T-cell (primary cell): ENCODE data around the gene LTF. TPM values are rescaled to one million over a fixed set of nuclear protein-coding genes. Genes with fewer than 3 reads are reported as not detected.

Source experiments
- ATAC-seq, 4 experiments: fragments of 200-7000 bp in 3 of 4; fragments of 150-1000 bp in 1 of 4; cut with Tn5 transposase; replicated peaks in 1 of 4; 1 replicate in 3 of 4; 2 replicates in 1 of 4; pipeline ENCODE4 v1.10.0; 2021; ENCODE audit warnings: moderate library complexity in 3 of 4, mild to moderate bottlenecking in 2 of 4, moderate number of reproducible peaks in 1 of 4
- CTCF ChIA-PET, 2 donors: fragments of 300-600 bp; sonication (Branson Sonifier 250); formaldehyde crosslinking; loops; one replicate each; lab custom pipeline; 2022; ENCODE audit warnings: antibody characterized with exemption in 2 of 2; lab: Charles Lee
- POLR2A ChIA-PET, 2 donors: fragments of 300-600 bp; sonication (Branson Sonifier 250); formaldehyde crosslinking; loops; one replicate each; lab custom pipeline; 2022; ENCODE audit warnings: antibody characterized with exemption in 2 of 2; lab: Charles Lee
- DNase-seq, 35 experiments: peaks; one replicate each; pipeline versions ENCODE4 v3.0.0 to v3.0.0-alpha.2; 2013 to 2023
- H3K27ac ChIP-seq: one replicate; pipeline ENCODE4 v1.5.1; 2013; ENCODE audit warnings: low read length
- H3K27me3 ChIP-seq, 2 experiments: replicated peaks in 1 of 2; 1 replicate in 1 of 2; 2 replicates in 1 of 2; pipeline versions ENCODE4 v1.6.1 to v1.7.0; 2013; ENCODE audit warnings: low read length in 1 of 2, mixed read lengths in 1 of 2; ENCODE audit not compliant: control insufficient read depth in 2 of 2, insufficient read depth in 2 of 2; ENCODE audit errors: extremely low read depth in 1 of 2
- H3K36me3 ChIP-seq, 2 donors: 1 replicate in 1 of 2; 2 replicates in 1 of 2; pipeline versions ENCODE4 v1.6.1 to v1.7.0; 2013; ENCODE audit warnings: low read length in 1 of 2; ENCODE audit not compliant: control insufficient read depth in 2 of 2, insufficient read depth in 1 of 2; ENCODE audit errors: extremely low read depth in 1 of 2
- H3K4me1 ChIP-seq, 2 experiments: 1 replicate in 1 of 2; 2 replicates in 1 of 2; pipeline versions ENCODE4 v1.6.1 to v1.7.0; 2013; ENCODE audit warnings: low read length in 2 of 2, mixed read lengths in 1 of 2; ENCODE audit not compliant: insufficient read depth in 2 of 2, control insufficient read depth in 1 of 2; ENCODE audit errors: extremely low read depth in 1 of 2
- H3K4me3 ChIP-seq, 2 donors: 1 replicate in 1 of 2; 2 replicates in 1 of 2; pipeline versions ENCODE4 v1.5.1 to v1.7.0; 2013; ENCODE audit warnings: mild to moderate bottlenecking in 2 of 2, low read length in 1 of 2, moderate library complexity in 1 of 2; ENCODE audit not compliant: control insufficient read depth in 1 of 2; ENCODE audit errors: extremely low read depth in 1 of 2
- H3K9me3 ChIP-seq: 2 replicates; pipeline ENCODE4 v1.7.0; 2013
- H3K27ac Mint-ChIP-seq, 2 donors: one replicate each; pipeline ENCODE4 v1.8.0; 2020 to 2021; ENCODE audit warnings: mild to moderate bottlenecking in 2 of 2, mixed read lengths in 2 of 2
- H3K27me3 Mint-ChIP-seq, 2 donors: one replicate each; pipeline ENCODE4 v1.8.0; 2021 to 2022; ENCODE audit warnings: mixed read lengths in 2 of 2
- H3K36me3 Mint-ChIP-seq: one replicate; pipeline ENCODE4 v1.8.0; 2021; ENCODE audit warnings: mixed read lengths
- H3K4me1 Mint-ChIP-seq, 3 donors: one replicate each; pipeline ENCODE4 v1.8.0; 2020 to 2022; ENCODE audit warnings: mixed read lengths in 3 of 3, mild to moderate bottlenecking in 1 of 3
- H3K4me3 Mint-ChIP-seq, 3 donors: one replicate each; pipeline ENCODE4 v1.8.0; 2020 to 2022; ENCODE audit warnings: mild to moderate bottlenecking in 3 of 3, mixed read lengths in 3 of 3, moderate library complexity in 3 of 3
- H3K9me3 Mint-ChIP-seq, 3 donors: one replicate each; pipeline ENCODE4 v1.8.0; 2020 to 2022; ENCODE audit warnings: mixed read lengths in 3 of 3
- WGBS: methylation state at CpG from one replicate; pipeline ENCODE4 v1.1.5; 2013; ENCODE audit warnings: missing lambda C conversion rate; ENCODE audit not compliant: insufficient coverage; 5-methylcytosine and 5-hydroxymethylcytosine counted together
- total RNA-seq, 35 experiments: library from RNA in 6 of 35; stranded (reverse) in 6 of 35; fragments of 120-200 nt in 1 of 35; gene quantifications; one replicate each; pipeline versions ENCODE4 v1.2.1 to v1.2.4 and lab custom pipeline; 2013 to 2026

LTF gene
- under 1 TPM in 1 of 5 donors, not detected in 4; 0.16 TPM for total RNA-seq
- 0.20 TPM for total RNA-seq (2013)
- total RNA-seq (lab: John Stamatoyannopoulos, UW) = 0 to 0.41 (median 0) reads per million in 29 experiments

DNA sequence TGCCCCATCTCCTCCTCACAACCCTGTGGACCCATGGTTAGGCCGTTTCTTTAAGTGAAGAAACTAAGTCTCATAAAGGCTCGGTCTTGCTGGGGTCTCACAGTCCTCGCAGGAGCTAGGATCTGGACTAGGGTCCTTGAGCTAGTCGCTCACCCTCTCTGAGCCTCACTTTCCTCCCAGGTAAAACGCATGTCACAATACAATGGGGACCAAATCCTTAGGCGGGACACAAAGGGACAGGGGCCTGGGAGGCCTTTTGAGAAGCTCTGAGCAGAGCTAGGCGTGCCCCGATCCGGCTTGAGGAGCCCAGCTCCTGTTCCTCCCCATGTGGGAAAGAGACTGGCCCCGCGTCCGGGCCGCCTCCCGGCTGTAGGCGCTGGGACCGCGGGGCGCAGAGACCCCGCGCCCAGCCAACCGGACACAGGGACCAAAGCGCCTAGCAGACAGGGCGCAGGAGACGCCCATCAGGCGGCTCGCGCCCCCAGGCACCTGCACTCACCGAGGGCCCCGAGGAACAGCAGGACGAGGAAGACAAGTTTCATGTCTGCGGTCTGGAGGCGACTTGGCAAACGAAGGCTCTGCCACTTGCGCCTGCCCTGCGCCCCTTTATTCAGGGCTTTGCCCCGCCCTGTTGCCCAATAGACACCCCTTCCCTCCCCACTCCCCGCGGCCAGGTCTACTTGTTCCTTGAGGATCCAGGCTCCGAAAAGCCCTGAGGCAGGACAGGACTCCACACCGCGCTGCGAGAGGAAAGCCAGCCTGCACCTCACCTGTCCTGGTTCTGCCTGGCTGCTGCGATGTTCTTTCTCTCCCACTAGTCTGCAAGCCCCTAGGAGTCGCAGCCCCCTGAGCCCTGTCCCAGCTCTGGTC, at the start of gene LTF:
LTF (minus strand) TSS at position 580 of the 870 bp plus-strand sequence; CDS start at position 542, 38 bp downstream.
- Mint-ChIP-seq H3K27ac (no peak within 1 kb of the TSS), H3K4me1 (peaks cover 0 to 2% (median 0%) of the 10 kb centered on the region in 3 donors), H3K4me3 (no peak within 1 kb of the TSS), H3K27me3 (peaks cover 52 to 59% of the 10 kb centered on the region in 2 donors), H3K36me3 (no peaks in the 10 kb centered on the region), H3K9me3 (peaks cover 0 to 6% (median 0%) of the 10 kb centered on the region in 3 donors)
- WGBS = 28% methylated on average over 44 of the region's 44 CpGs
- ChIA-PET POLR2A (interaction anchor here in 1 of 2 donors (0.7 kb wide), 1 partner anchor 19 kb away, joined by 6 read pairs; no protein-coding TSS in a partner anchor), CTCF (no interaction called here)
- H3K27ac ChIP-seq = no peak within 1 kb of the TSS
- H3K27me3 ChIP-seq = peaks cover 0 to 36% of the 10 kb centered on the region in 2 experiments
- peaks cover 2% of the 10 kb centered on the region for H3K9me3 ChIP-seq
- H3K4me3 ChIP-seq = no peak within 1 kb of the TSS
- DNase-seq (no peak), ATAC-seq (no peak)
- H3K36me3 ChIP-seq = no peaks in the 10 kb centered on the region
- peaks cover 0 to 5% of the 10 kb centered on the region in 2 experiments for H3K4me1 ChIP-seq

DNA sequence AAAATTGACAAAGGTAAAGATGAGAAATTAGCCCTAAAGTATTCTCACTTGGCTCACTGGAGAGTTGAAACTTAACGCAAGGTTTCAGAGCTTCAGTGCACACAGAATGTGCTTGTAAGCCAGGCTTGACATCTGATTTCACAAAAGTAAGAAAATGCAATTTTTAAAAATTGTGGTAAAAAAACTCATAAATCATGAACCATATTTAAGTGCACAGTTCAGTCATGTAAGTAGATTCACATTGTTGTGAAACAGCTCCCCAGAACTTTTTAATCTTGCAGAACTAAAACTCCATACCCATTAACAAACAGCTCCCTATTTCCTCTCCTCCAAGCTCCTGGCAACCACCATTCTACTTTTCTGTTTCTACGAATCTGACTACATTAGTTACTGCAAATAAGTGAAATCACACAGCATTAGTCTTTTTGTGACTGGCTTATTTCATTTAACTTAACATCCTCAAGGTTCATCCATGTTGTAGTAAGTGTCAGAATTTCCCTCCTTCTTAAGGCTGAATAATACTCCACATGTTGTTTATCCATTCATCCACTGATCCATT, 47.6 kb upstream of the LTF start:
- no peaks in the 10 kb centered on the region for H3K36me3 Mint-ChIP-seq
- Histone ChIP-seq H3K36me3 (no peaks in the 10 kb centered on the region), H3K9me3 (no peaks in the 10 kb centered on the region), H3K4me1 (no peaks in the 10 kb centered on the region), H3K27me3 (no peaks in the 10 kb centered on the region), H3K27ac (no peak overlapping the region), H3K4me3 (no peak overlapping the region)
- H3K9me3 Mint-ChIP-seq = no peaks in the 10 kb centered on the region
- no peak overlapping the region for H3K4me3 Mint-ChIP-seq
- peaks cover 0 to 5% of the 10 kb centered on the region in 2 donors for H3K27me3 Mint-ChIP-seq
- ChIA-PET POLR2A (no interaction called here), CTCF (interaction anchor here in 1 of 2 donors (0.6 kb wide), 1 partner anchor 133 kb away, joined by 3 read pairs; no protein-coding TSS in a partner anchor)
- ATAC-seq (no peak), DNase-seq (no peak)
- no CpG with 5 or more reads among the region's 2 CpGs for WGBS
- H3K4me1 Mint-ChIP-seq = peaks cover 0 to 4% (median 2%) of the 10 kb centered on the region in 3 donors
- H3K27ac Mint-ChIP-seq = no peak overlapping the region

DNA sequence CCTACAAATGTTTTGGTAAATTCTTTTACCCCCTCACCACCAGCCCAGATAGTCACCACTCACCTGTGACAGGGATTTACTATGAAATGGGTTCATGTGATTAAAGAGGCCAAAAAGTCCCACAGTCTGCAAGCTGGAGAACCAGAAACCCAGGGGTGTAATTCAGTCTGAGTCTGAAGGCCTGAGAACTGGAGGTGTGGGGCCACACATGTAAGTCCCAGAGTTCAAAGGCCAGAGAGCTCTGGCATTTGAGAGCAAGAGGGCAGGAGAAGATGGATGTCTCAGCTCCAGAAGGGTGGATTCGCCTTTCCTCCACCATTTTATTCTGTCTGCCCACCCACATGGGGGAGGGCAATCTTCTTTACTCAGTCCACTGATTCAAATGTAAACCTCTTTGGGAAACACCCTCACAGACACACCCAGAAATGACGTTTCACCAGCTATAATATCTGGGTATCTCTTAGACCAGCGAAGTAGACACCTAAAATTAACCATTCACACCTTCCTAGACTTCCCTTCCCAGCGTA, 45.0 kb upstream of the LTF start:
- H3K27me3 ChIP-seq = no peaks in the 10 kb centered on the region
- Mint-ChIP-seq H3K27ac (peak overlapping the region in 1 of 2 donors; percentile 41), H3K4me1 (peaks cover 0 to 8% (median under 1%) of the 10 kb centered on the region in 3 donors), H3K36me3 (no peaks in the 10 kb centered on the region), H3K9me3 (no peaks in the 10 kb centered on the region), H3K4me3 (no peak overlapping the region), H3K27me3 (peaks cover 0 to 5% of the 10 kb centered on the region in 2 donors)
- ATAC-seq (no peak), DNase-seq (no peak)
- ChIA-PET POLR2A (no interaction called here), CTCF (interaction anchor here in 1 of 2 donors (0.6 to 1.3 kb wide), 2 partner anchors 9 to 141 kb away, joined by 3 read pairs; no protein-coding TSS in a partner anchor)
- 65% methylated on average over 3 of the region's 4 CpGs for WGBS
- no peak overlapping the region for H3K4me3 ChIP-seq
- no peak overlapping the region for H3K27ac ChIP-seq
- no peaks in the 10 kb centered on the region for H3K9me3 ChIP-seq
- H3K36me3 ChIP-seq = no peaks in the 10 kb centered on the region
- H3K4me1 ChIP-seq = no peaks in the 10 kb centered on the region

DNA sequence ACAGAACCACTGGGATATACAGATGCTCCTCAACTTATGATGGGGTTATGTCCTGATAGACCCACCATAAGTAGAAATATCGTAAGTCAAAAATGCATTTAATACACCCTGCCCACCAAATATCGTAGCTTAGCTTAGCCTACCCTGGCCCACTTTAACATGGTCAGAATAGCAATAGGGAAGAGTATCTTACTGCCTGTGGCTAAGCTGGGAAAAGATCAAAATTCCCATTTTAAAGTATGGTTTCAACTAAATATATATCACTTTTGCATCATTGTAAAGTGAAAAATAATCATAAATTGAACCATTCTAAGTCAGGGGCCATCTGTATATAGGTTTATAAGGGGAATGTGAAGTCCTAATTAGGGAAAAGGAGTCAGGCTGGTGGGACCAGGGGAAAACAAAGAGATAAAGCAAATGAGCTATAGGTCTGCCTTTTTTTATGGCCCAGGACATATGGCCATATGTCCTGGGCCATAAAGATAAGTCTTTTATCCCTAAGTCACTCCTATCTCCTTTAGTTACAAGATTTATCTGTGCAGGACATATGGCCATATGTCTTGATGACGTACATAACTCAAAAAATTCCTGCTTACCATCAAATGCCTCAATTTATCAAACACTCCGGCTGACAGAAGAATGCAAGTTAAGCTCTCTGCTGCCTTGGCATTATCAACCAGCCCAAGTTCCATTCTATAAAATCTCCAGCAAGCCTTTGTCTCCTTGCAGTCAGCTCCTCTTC, 44.3 kb upstream of the LTF start:
- no peak for DNase-seq
- Mint-ChIP-seq H3K27ac (no peak overlapping the region), H3K9me3 (no peaks in the 10 kb centered on the region), H3K36me3 (no peaks in the 10 kb centered on the region), H3K27me3 (peaks cover 0 to 5% of the 10 kb centered on the region in 2 donors), H3K4me3 (no peak overlapping the region), H3K4me1 (peaks cover under 1 to 9% (median 2%) of the 10 kb centered on the region in 3 donors)
- Histone ChIP-seq H3K9me3 (no peaks in the 10 kb centered on the region), H3K36me3 (no peaks in the 10 kb centered on the region), H3K4me1 (no peaks in the 10 kb centered on the region), H3K27ac (no peak overlapping the region), H3K4me3 (no peak overlapping the region), H3K27me3 (no peaks in the 10 kb centered on the region)
- ATAC-seq = no peak
- WGBS = 86% methylated on average over 2 of the region's 4 CpGs
- ChIA-PET CTCF (interaction anchor here in 1 of 2 donors (1.3 kb wide), 1 partner anchor 10 kb away, joined by 3 read pairs; no protein-coding TSS in a partner anchor), POLR2A (no interaction called here)

DNA sequence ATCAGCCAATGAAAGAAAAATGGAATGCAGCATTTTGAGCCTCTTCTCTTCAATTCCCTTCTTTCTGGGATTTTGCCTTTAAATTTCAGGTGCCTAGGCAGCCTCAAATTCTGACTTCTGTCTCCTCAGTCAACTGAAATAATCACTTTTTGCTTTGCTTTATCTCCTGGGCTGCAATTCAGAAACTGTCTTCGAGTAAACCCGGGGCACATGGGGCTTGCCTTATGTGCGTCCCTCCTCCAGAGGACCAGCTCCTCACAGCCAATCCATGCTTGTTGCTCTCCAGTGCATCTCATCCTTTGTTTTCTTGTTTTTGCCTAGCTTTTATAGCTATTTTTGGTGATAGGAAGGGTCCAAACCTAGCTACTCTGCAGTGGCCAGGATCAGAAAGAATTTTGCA, 41.8 kb upstream of the LTF start:
- ChIA-PET POLR2A (no interaction called here), CTCF (interaction anchor here in 1 of 2 donors (0.9 kb wide), 1 partner anchor 138 kb away, joined by 3 read pairs; no protein-coding TSS in a partner anchor)
- Histone ChIP-seq H3K36me3 (no peaks in the 10 kb centered on the region), H3K27me3 (no peaks in the 10 kb centered on the region), H3K4me1 (no peaks in the 10 kb centered on the region), H3K4me3 (no peak overlapping the region), H3K27ac (no peak overlapping the region), H3K9me3 (no peaks in the 10 kb centered on the region)
- no CpG with 5 or more reads among the region's 3 CpGs for WGBS
- no peak overlapping the region for H3K4me3 Mint-ChIP-seq
- ATAC-seq (no peak), DNase-seq (no peak)
- H3K27me3 Mint-ChIP-seq = peaks cover 0 to 2% of the 10 kb centered on the region in 2 donors
- no peaks in the 10 kb centered on the region for H3K36me3 Mint-ChIP-seq
- no peak overlapping the region for H3K27ac Mint-ChIP-seq
- H3K9me3 Mint-ChIP-seq = no peaks in the 10 kb centered on the region
- H3K4me1 Mint-ChIP-seq = peaks cover 3 to 18% (median 16%) of the 10 kb centered on the region in 3 donors
